Lower leg skin (tissue), 4 donors: ENCODE measurements around the gene GPR85. TPM values are rescaled to one million over a fixed set of nuclear protein-coding genes. Genes with fewer than 3 reads are reported as not detected.

ENCODE experiments used
- DNase-seq, 2 donors: peaks; one replicate each; pipeline ENCODE4 v3.0.0-alpha.2; 2019; ENCODE audit warnings: low spot score in 2 of 2
- H3K4me3 ChIP-seq: fragments of 200-600 bp; sonication (generic); 2 replicates; pipeline ENCODE4 v1.5.1; 2017; ENCODE audit warnings: mild to moderate bottlenecking, low read depth; ENCODE audit not compliant: poor library complexity, severe bottlenecking
- CTCF ChIP-seq, 3 donors: fragments of 450-650 bp; IDR thresholded peaks; one replicate each; pipeline ENCODE4 v1.5.1; 2016; ENCODE audit warnings: antibody characterized with exemption in 3 of 3, mild to moderate bottlenecking in 3 of 3, moderate library complexity in 2 of 3
- POLR2A ChIP-seq, 2 donors: fragments of 450-650 bp; IDR thresholded peaks; one replicate each; pipeline ENCODE4 v1.6.1; 2016 to 2017; ENCODE audit warnings: antibody characterized with exemption in 2 of 2, mild to moderate bottlenecking in 1 of 2, moderate library complexity in 1 of 2
- WGBS, 2 donors: methylation state at CpG; one replicate each; pipeline ENCODE4 v1.1.5; 2018; 5-methylcytosine and 5-hydroxymethylcytosine counted together
- intact Hi-C: fragments of 100-400 bp; cut with DNase I; formaldehyde crosslinking; loops from one replicate; pipeline ENCODE4 v1.15.0; 2023; ENCODE audit warnings: low total_unique reads
- total RNA-seq, 4 donors: library from RNA; depleted of rRNA; stranded (reverse); fragments of >200 nt; gene quantifications; one replicate each; pipeline ENCODE4 v1.1.0, GENCODE V29; 2016

GPR85 gene
- total RNA-seq, 4 donors from 2014 or later, result 0.16 to 0.17 TPM; not detected in 2

- WGBS, 2 donors, result 32 to 34% methylated on average over 15 of the region's 15 CpGs
- DNase-seq, result no peak
These were observed 708 bp upstream of the GPR85 start for GRCh38 chr7:113087071-113087998.

GRCh38 chr7:113085781-113086390 is 741 bp downstream of the GPR85 start:
- 16 to 33% methylated on average over 16 of the region's 16 CpGs for whole genome bisulfite sequencing, 2 donors
- DNase-seq, result no peak
- intact Hi-C loops, result no loop called here
- H3K4me3 ChIP-seq, result no peak overlapping the region
- TF ChIP-seq POLR2A (IDR thresholded peaks at IDR 0.05) (no peak), CTCF (IDR thresholded peaks at IDR 0.05) (no peak)

More at GRCh38 chr7:113087071-113087998, 708 bp upstream of the GPR85 start:
- intact Hi-C loops, result no loop called here
- TF ChIP-seq CTCF (IDR thresholded peaks at IDR 0.05) (no peak), POLR2A (IDR thresholded peaks at IDR 0.05) (no peak)
- no peak overlapping the region for H3K4me3 ChIP-seq

GRCh38 chr7:113084496-113085172 is 2.0 kb downstream of the GPR85 start:
- intact Hi-C loops, result no loop called here
- 89 to 93% methylated on average over 4 of the region's 4 CpGs for WGBS, 2 donors
- TF ChIP-seq CTCF (IDR thresholded peaks at IDR 0.05) (no peak), POLR2A (IDR thresholded peaks at IDR 0.05) (no peak)

DNA sequence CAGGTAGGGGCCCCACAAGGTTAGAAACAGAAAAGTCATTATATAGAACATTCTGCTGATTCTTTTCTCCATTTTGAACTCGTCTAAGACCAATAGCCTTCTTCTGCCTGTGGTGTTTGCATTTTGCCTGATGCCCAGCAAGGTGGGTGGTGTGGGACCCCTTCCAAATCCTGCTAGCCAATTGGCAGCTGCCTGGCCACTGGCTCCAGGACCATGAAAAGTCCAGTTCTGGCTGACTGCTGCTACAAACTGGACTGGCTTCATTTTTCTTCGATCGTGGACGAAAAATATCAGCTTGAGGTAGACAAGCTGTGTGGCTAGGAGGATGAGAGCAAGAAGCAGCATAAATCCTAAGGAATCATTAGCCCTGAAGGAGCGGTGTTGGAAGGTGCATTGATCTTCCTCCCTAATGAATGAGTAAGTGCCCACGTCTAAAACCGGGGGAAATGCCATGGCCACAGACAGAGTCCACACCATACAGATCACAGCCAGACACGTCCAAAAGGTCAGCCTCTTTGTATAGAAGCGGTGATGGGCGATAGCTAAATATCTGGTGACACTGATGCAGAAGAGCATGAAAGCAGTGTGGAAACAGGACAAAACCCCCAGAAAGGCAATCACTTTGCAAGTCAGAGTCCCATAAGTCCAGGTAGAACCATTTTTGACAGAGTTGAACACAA is 2.7 kb downstream of the GPR85 start:
- no peak for TF ChIP-seq CTCF (IDR thresholded peaks at IDR 0.05)
- no peak for TF ChIP-seq POLR2A (IDR thresholded peaks at IDR 0.05)
- intact Hi-C loops, result no loop called here
- whole genome bisulfite sequencing, 2 donors, result 90 to 92% methylated on average over 10 of the region's 10 CpGs
- no peak overlapping the region for H3K4me3 ChIP-seq
- DNase-seq, result no peak

More at GRCh38 chr7:113084496-113085172, 2.0 kb downstream of the GPR85 start:
- DNase-seq, result no peak
- no peak overlapping the region for H3K4me3 ChIP-seq

DNA sequence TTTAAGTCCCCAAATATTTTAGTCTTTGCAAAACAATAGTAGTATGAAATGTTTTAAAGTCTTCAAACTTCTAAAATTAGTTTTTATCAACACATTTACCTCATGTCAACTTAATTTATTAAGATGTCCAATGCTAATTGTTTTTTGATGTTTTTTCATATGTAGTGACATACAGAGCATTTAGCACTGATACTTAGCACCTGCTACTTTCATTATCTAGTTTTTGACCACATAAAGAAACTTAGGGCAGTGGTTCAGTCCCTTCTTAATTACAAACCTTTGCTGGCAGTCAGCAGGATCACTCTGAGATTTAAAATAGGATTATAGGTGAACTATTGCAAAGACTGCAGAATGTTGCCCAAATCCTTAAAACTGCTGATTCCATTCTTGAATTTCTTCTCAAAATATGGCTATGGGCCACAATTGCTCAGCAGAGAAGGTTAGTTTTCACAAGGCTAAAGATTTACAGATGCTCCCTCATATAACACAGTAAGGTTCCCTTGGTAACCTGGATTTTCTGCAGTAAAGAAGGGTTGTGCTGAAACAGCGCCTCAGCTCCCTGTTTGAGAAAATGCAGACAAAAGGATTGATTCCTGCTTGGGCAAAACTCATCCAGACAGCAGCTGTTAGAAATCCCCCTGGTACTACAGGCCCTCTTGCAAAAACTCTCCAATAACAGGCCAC is 3.4 kb downstream of the GPR85 start:
- no peak for DNase-seq
- TF ChIP-seq POLR2A (IDR thresholded peaks at IDR 0.05), result no peak
- no peak for TF ChIP-seq CTCF (IDR thresholded peaks at IDR 0.05)
- intact Hi-C loops, result no loop called here
- H3K4me3 ChIP-seq, result no peak overlapping the region
- WGBS, 2 donors, result 62 to 89% methylated on average over 1 of the region's 1 CpG
